Measurements from ENCODE around the gene COBL.

DNA sequence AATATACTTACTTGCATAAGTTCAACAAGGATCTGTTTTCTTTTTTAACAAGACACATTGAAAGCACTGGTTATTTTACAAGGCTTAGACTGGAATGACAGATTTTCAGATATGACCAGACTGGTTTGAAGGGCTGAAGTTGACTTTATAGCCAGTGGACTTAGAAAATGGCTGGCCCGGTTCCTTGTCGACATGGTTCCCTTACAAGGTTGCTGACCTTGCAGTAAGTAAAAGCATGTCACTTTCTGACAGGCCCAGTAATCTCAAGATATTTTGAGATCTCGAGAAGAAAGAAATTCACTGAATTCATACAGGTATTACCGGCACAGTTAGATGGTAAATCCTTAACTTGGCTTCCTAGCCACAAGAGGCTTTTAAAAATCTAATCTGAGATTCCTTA lies 136.5 kb downstream of the COBL start:
- no peak for TF ChIP-seq POLR2A (IDR thresholded peaks at IDR 0.05; ENCODE audit: low read depth, low read length)
- no peak for TF ChIP-seq POLR2AphosphoS5 (IDR thresholded peaks at IDR 0.05; ENCODE audit: low read depth, low read length)
- no peak for TF ChIP-seq PAX5 (IDR thresholded peaks at IDR 0.05; ENCODE audit: insufficient read depth, low read length, severe bottlenecking)
- TF ChIP-seq POU2F2 (IDR thresholded peaks at IDR 0.05; ENCODE audit: low read depth, low read length) = no peak
